Measurements from ENCODE around the gene CYLD. TPM values are rescaled to one million over a fixed set of nuclear protein-coding genes. Genes with fewer than 3 reads are reported as not detected.

The CYLD gene
- total and polyA plus RNA-seq, 10 of the 15 experiments (the other 5 are each of a cell fraction or from before 2014, with no cell fraction given): 19.2 to 106 (median 46.1) TPM

- no peak for TF ChIP-seq CBFB (IDR thresholded peaks at IDR 0.05; ENCODE audit: low read depth)
- no peak for TF ChIP-seq DPF2 (IDR thresholded peaks at IDR 0.05)
Observed at GRCh38 chr16:50812046-50812445, 70.2 kb downstream of the CYLD start (continued).

GRCh38 chr16:50812876-50813466 is 71.1 kb downstream of the CYLD start:
- BruUV-seq (replicated peaks): no TSS peak
- 36% methylated on average over 9 of the region's 9 CpGs for WGBS (ENCODE audit: insufficient coverage, insufficient replicate concordance, low lambda C conversion rate, missing lambda C conversion rate)
- in situ Hi-C loops (cut with MboI): no loop called here
- ATAC-seq (no peak), DNase-seq (ENCODE audit: low read depth, low spot score) (no peak), FAIRE-seq (no peak)
- Histone ChIP-seq H3K27me3 (replicated peaks in 1 of 2; ENCODE audit: control insufficient read depth in 2 of 2, insufficient read depth in 2 of 2, low read length in 1 of 2) (no peaks in the 10 kb centered on the region; a peak in 2 of 4 replicates), H2AFZ (ENCODE audit: control insufficient read depth, low read depth, low read length) (no peak overlapping the region), H3K4me2 (ENCODE audit: control insufficient read depth, insufficient read depth) (no peak overlapping the region), H3K4me1 (ENCODE audit: control insufficient read depth, insufficient read depth, low read length) (peaks cover 4% of the 10 kb centered on the region; the same call in 1 of the 2 replicates), H4K20me1 (ENCODE audit: control insufficient read depth, insufficient read depth) (no peaks in the 10 kb centered on the region), H3K79me2 (ENCODE audit: control insufficient read depth, insufficient read depth, low read length) (no peaks in the 10 kb centered on the region), H3K4me3 (no peak overlapping the region), H3K36me3 (ENCODE audit: control insufficient read depth in 2 of 2, insufficient read depth in 2 of 2, low read length in 1 of 2) (no peaks in the 10 kb centered on the region), H3K9ac (ENCODE audit: control insufficient read depth, insufficient read depth, low read length) (no peak overlapping the region), H3K27ac (ENCODE audit: control insufficient read depth, insufficient read depth) (no peak overlapping the region), H3K9me3 (replicated peaks; ENCODE audit: control insufficient read depth, insufficient read depth, low read length) (no peaks in the 10 kb centered on the region)
- ChIA-PET CTCF (interaction anchor here (2.3 kb wide), 1 partner anchor 11 kb away, joined by 5 read pairs; no protein-coding TSS in a partner anchor), POLR2A (interaction anchor here (0.6 kb wide), 2 partner anchors 424 to 533 kb away, joined by 3 to 4 read pairs; no protein-coding TSS in a partner anchor), SMC1A (ENCODE audit: uncharacterized antibody, unreplicated experiment) (no interaction called here), RAD21 (ENCODE audit: unreplicated experiment) (no interaction called here)
- intact Hi-C loops (cut with micrococcal nuclease; ENCODE audit: unreplicated experiment): no loop called here
- TF ChIP-seq, protein P1, sequence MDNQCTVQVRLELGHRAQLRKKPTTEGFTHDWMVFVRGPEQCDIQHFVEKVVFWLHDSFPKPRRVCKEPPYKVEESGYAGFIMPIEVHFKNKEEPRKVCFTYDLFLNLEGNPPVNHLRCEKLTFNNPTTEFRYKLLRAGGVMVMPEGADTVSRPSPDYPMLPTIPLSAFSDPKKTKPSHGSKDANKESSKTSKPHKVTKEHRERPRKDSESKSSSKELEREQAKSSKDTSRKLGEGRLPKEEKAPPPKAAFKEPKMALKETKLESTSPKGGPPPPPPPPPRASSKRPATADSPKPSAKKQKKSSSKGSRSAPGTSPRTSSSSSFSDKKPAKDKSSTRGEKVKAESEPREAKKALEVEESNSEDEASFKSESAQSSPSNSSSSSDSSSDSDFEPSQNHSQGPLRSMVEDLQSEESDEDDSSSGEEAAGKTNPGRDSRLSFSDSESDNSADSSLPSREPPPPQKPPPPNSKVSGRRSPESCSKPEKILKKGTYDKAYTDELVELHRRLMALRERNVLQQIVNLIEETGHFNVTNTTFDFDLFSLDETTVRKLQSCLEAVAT (IDR thresholded peaks at IDR 0.05): no peak
- TF ChIP-seq TCF3 (IDR thresholded peaks at IDR 0.05; ENCODE audit: borderline replicate concordance, insufficient read depth, low read depth, low read length) (no peak), CREB1 (IDR thresholded peaks at IDR 0.05; ENCODE audit: low read depth) (no peak)
